GM12878 (cell line): ENCODE measurements around the gene FAM217B. TPM values are rescaled to one million over a fixed set of nuclear protein-coding genes. Genes with fewer than 3 reads are reported as not detected.

Experiments used
- ATAC-seq: fragments of 200-7000 bp; cut with Tn5 transposase; 3 replicates; pipeline ENCODE4 v1.9.1; 2020; ENCODE audit warnings: mild to moderate bottlenecking, moderate library complexity
- BruUV-seq: library from RNA; stranded (reverse); fragments of 400-500 nt; replicated peaks from 2 replicates; lab custom pipeline; 2021; lab: Mats Ljungman, UMichigan
- CTCF ChIA-PET: fragments of 300-600 bp; sonication (Branson Sonifier 250); formaldehyde crosslinking; extraction: SDS; loops from one replicate; lab custom pipeline; 2021; ENCODE audit warnings: inconsistent platforms; lab: Yijun Ruan, JAX
- POLR2A ChIA-PET: fragments of 350-600 bp; formaldehyde crosslinking; extraction: SDS; loops from one replicate; lab custom pipeline; 2021; ENCODE audit warnings: inconsistent platforms; lab: Charles Lee
- RAD21 ChIA-PET: fragments of 300-600 bp; sonication (Branson Sonifier 250); formaldehyde crosslinking; loops from one replicate; lab custom pipeline; 2023; ENCODE audit warnings: antibody characterized with exemption; ENCODE audit not compliant: unreplicated experiment; lab: Charles Lee
- SMC1A ChIA-PET: fragments of 300-600 bp; sonication (Branson Sonifier 250); formaldehyde crosslinking; loops from one replicate; lab custom pipeline; 2023; ENCODE audit not compliant: unreplicated experiment, uncharacterized antibody; lab: Charles Lee
- DNase-seq: peaks from one replicate; pipeline ENCODE4 v3.0.0-alpha.2; 2011; ENCODE audit warnings: low read depth, low spot score
- FAIRE-seq: peaks from 3 replicates; lab custom pipeline; 2011; peaks lifted over from hg19 to GRCh38; lab: Jason Lieb, UNC
- H2AFZ ChIP-seq: 2 replicates; pipeline ENCODE4 v1.6.0; 2011; ENCODE audit warnings: low read depth, low read length, control low read depth; ENCODE audit not compliant: control insufficient read depth
- H3K27ac ChIP-seq: 2 replicates; pipeline ENCODE4 v1.5.1; 2011; ENCODE audit warnings: control low read depth; ENCODE audit not compliant: control insufficient read depth, insufficient read depth
- H3K27me3 ChIP-seq, 2 experiments: replicated peaks in 1 of 2; 2 replicates each; pipeline versions ENCODE4 v1.6.0 to v1.6.1; 2011; ENCODE audit warnings: low read length in 1 of 2; ENCODE audit not compliant: control insufficient read depth in 2 of 2, insufficient read depth in 2 of 2
- H3K36me3 ChIP-seq, 2 experiments: 2 replicates each; pipeline ENCODE4 v1.5.1; 2011; ENCODE audit warnings: low read length in 1 of 2; ENCODE audit not compliant: control insufficient read depth in 2 of 2, insufficient read depth in 2 of 2
- H3K4me1 ChIP-seq: 2 replicates; pipeline ENCODE4 v1.6.1; 2011; ENCODE audit warnings: mild to moderate bottlenecking, low read length, moderate library complexity, mixed read lengths; ENCODE audit not compliant: control insufficient read depth, insufficient read depth
- H3K4me2 ChIP-seq: 2 replicates; pipeline ENCODE4 v1.6.0; 2011; ENCODE audit warnings: control low read depth; ENCODE audit not compliant: control insufficient read depth, insufficient read depth
- H3K4me3 ChIP-seq: fragments of 200-600 bp; sonication (generic); 2 replicates; pipeline ENCODE4 v1.5.1; 2016
- H3K79me2 ChIP-seq: 2 replicates; pipeline ENCODE4 v1.6.0; 2011; ENCODE audit warnings: low read length; ENCODE audit not compliant: control insufficient read depth, insufficient read depth
- H3K9ac ChIP-seq: 2 replicates; pipeline ENCODE4 v1.8.0; 2011; ENCODE audit warnings: low read length, control low read depth, mixed read lengths; ENCODE audit not compliant: control insufficient read depth, insufficient read depth
- H3K9me3 ChIP-seq: replicated peaks from 3 replicates; pipeline ENCODE4 v1.5.1; 2011; ENCODE audit warnings: mild to moderate bottlenecking, low read length; ENCODE audit not compliant: control insufficient read depth, insufficient read depth
- H4K20me1 ChIP-seq: 2 replicates; pipeline ENCODE4 v1.6.0; 2011; ENCODE audit not compliant: control insufficient read depth, insufficient read depth
- IKZF1 ChIP-seq: fragments of 450-650 bp; conservative IDR thresholded peaks from 2 replicates; pipeline ENCODE4 v1.6.1; 2017; ENCODE audit warnings: antibody characterized with exemption, mild to moderate bottlenecking
- IRF5 ChIP-seq: fragments of 450-650 bp; IDR thresholded peaks from 2 replicates; pipeline ENCODE4 v1.6.1; 2017; ENCODE audit warnings: borderline replicate concordance
- KAT2A ChIP-seq: conservative IDR thresholded peaks from 2 replicates; pipeline ENCODE4 v1.6.1; 2011; ENCODE audit warnings: low read depth, low read length; ENCODE audit not compliant: control insufficient read depth
- KLF5 ChIP-seq: fragments of 450-650 bp; IDR thresholded peaks from 2 replicates; pipeline ENCODE4 v1.6.1; 2014; ENCODE audit warnings: mild to moderate bottlenecking; ENCODE audit not compliant: partially characterized antibody
- MYC ChIP-seq: IDR thresholded peaks from 2 replicates; pipeline ENCODE4 v1.6.1; 2011; ENCODE audit warnings: mild to moderate bottlenecking, low read length, moderate library complexity, inconsistent platforms; ENCODE audit not compliant: insufficient read depth, insufficient replicate concordance, insufficient read length, severe bottlenecking
- NR2F1 ChIP-seq: fragments of 450-650 bp; conservative IDR thresholded peaks from 2 replicates; pipeline ENCODE4 v1.6.1; 2017; ENCODE audit warnings: mild to moderate bottlenecking
- PAX5 ChIP-seq: IDR thresholded peaks from 2 replicates; pipeline ENCODE4 v1.6.1; 2011; ENCODE audit warnings: low read depth, low read length, borderline replicate concordance
- PRDM15 ChIP-seq: fragments of 450-650 bp; formaldehyde crosslinking; IDR thresholded peaks from 2 replicates; pipeline ENCODE4 v1.4.0; 2020; ENCODE audit warnings: mild to moderate bottlenecking, moderate library complexity
- SKIL ChIP-seq: fragments of 450-650 bp; IDR thresholded peaks from 2 replicates; pipeline ENCODE4 v1.6.1; 2017; ENCODE audit warnings: mild to moderate bottlenecking, low read depth, inconsistent platforms; ENCODE audit not compliant: poor library complexity, severe bottlenecking
- TCF7 ChIP-seq: IDR thresholded peaks from 2 replicates; pipeline ENCODE4 v1.6.1; 2014; ENCODE audit warnings: antibody characterized with exemption, borderline replicate concordance
- WGBS: methylation state at CpG from one replicate; pipeline ENCODE4 v1.1.6; 2016; ENCODE audit warnings: low lambda C conversion rate; ENCODE audit not compliant: insufficient replicate concordance, insufficient coverage; ENCODE audit errors: missing lambda C conversion rate; 5-methylcytosine and 5-hydroxymethylcytosine counted together
- in situ Hi-C: fragments of 300-500 bp; cut with MboI; formaldehyde crosslinking; loops from 9 replicates; pipeline ENCODE4 v1.14.3; 2018; ENCODE audit warnings: mixed read lengths
- intact Hi-C: fragments of 100-400 bp; cut with micrococcal nuclease; formaldehyde crosslinking; loops from one replicate; pipeline ENCODE4 v1.14.2; 2022; ENCODE audit not compliant: unreplicated experiment
- polyA plus RNA-seq, 11 experiments: library from polyadenylated mRNA; depleted of rRNA in 4 of 11; unstranded in 6 of 11; stranded (reverse) in 5 of 11; fragments of >200 nt; fragmentation: Nextera tagmentation in 4 of 11; fragmentation: Illumina TruSeq in 1 of 11; extraction: Ambion mirVana in 4 of 11; extraction: Trizol in 1 of 11; gene quantifications; 1 replicate in 1 of 11; 2 replicates in 10 of 11; pipeline versions ENCODE4 v1.2.1 to v1.2.3, GENCODE V29; 2011 to 2016; ENCODE audit warnings: inconsistent platforms in 2 of 11, missing spikeins in 2 of 11, low read depth in 1 of 11
- total RNA-seq, 4 experiments: library from RNA; depleted of rRNA in 3 of 4; stranded (reverse); fragments of >200 nt in 3 of 4; fragmentation: Illumina TruSeq in 1 of 4; extraction: Trizol in 1 of 4; gene quantifications; 2 replicates each; pipeline versions ENCODE4 v1.2.1 to v1.2.3, GENCODE V29; 2013 to 2021

Gene FAM217B
- total and polyA plus RNA-seq, 10 of the 15 experiments (the other 5 are each of a cell fraction or from before 2014, with no cell fraction given): 6.3 to 18.3 (median 10.6) TPM

GRCh38 chr20:59939879-59940128, 385 bp upstream of the FAM217B start:
- 1% methylated on average over 24 of the region's 24 CpGs for WGBS
- CTCF ChIA-PET: interaction anchor here (0.8 to 9.5 kb wide), 5 partner anchors 8 to 28 kb away, joined by 3 to 173 read pairs (median 4); no protein-coding TSS in a partner anchor
- H3K4me2 ChIP-seq: peak overlapping the region; percentile 81
- TSS peak; percentile 69 for BruUV-seq
- peak; percentile 47; the same call in 1 of the 2 replicates for TF ChIP-seq IKZF1
- TF ChIP-seq PAX5: no peak
- no peak for TF ChIP-seq MYC
- TF ChIP-seq IRF5: no peak
- TF ChIP-seq KAT2A: no peak
- no peak for TF ChIP-seq KLF5
- TF ChIP-seq PRDM15 (CRISPR knock-in tag): no peak
- 0 out of 2 replicates have a peak, but pooled peaks have one; percentile 21 for TF ChIP-seq NR2F1
- no peak for TF ChIP-seq TCF7
- TF ChIP-seq SKIL: no peak
- TF ChIP-seq, all 136 proteins: peak for 2
- peaks cover 0 to 1% of the 10 kb centered on the region in 2 experiments; a peak in 1 of 4 replicates for H3K36me3 ChIP-seq
- peak overlapping the region; percentile 93 for H3K27ac ChIP-seq
- H2AFZ ChIP-seq: peak overlapping the region; percentile 86
- intact Hi-C loops (loop anchor here (10.0 kb wide), 1 partner anchor 115 kb away; no protein-coding TSS in a partner anchor), in situ Hi-C loops (no loop called here)
- H3K9me3 ChIP-seq: no peaks in the 10 kb centered on the region
- H3K79me2 ChIP-seq: peaks cover 14% of the 10 kb centered on the region
- DNase-seq (no peak), FAIRE-seq (no peak), ATAC-seq (peak; percentile 41)
- ChIA-PET RAD21 (interaction anchor here (0.9 to 1.8 kb wide), 7 partner anchors 9 to 267 kb away, joined by 3 to 4 read pairs (median 3); no protein-coding TSS in a partner anchor), POLR2A (interaction anchor here (1.3 to 1.5 kb wide), 2 partner anchors 9 to 13 kb away, joined by 3 to 8 read pairs; no protein-coding TSS in a partner anchor), SMC1A (interaction anchor here (1.6 to 2.5 kb wide), 3 partner anchors 10 to 187 kb away, joined by 4 to 8 read pairs (median 6); no protein-coding TSS in a partner anchor)
- H3K27me3 ChIP-seq: no peaks in the 10 kb centered on the region
- no peaks in the 10 kb centered on the region for H4K20me1 ChIP-seq
- peaks cover 10% of the 10 kb centered on the region for H3K4me1 ChIP-seq
- H3K4me3 ChIP-seq: peak overlapping the region; percentile 99
- H3K9ac ChIP-seq: peak overlapping the region; percentile 74
